Activated CD8-positive, alpha-beta memory T cell treated with anti-CD3 and anti-CD28 coated beads, Interleukin-2, amount 50 U/mL, for 4 hours (primary cell): Measurements from ENCODE around the gene HHAT.
"Not testable (repeated sequence)": the region's sequence is repeated elsewhere in the genome, so short reads cannot be mapped to it uniquely, and the experiment has no call there.

Experiments
- DNase-seq: peaks from one replicate; pipeline ENCODE4 v3.0.0-alpha.2; 2020

HHAT gene

GRCh38 chr1:210654176-210654981 is 325.7 kb downstream of the HHAT start:
- no peak for DNase-seq

- DNase-seq, result no peak
These were observed 326.8 kb downstream of the HHAT start for GRCh38 chr1:210655511-210655910.

- DNase-seq, result no peak
These were observed 329.1 kb downstream of the HHAT start for GRCh38 chr1:210657806-210658205.

- not testable (repeated sequence) for DNase-seq
These were observed 332.8 kb downstream of the HHAT start for GRCh38 chr1:210661520-210661919.

GRCh38 chr1:210662291-210663050 is 333.8 kb downstream of the HHAT start:
- DNase-seq, result no peak

GRCh38 chr1:210663730-210664573 is 335.2 kb downstream of the HHAT start:
- DNase-seq, result no peak

- DNase-seq, result no peak
These were observed 341.2 kb downstream of the HHAT start for GRCh38 chr1:210669951-210670350.

- no peak for DNase-seq
These were observed 345.4 kb downstream of the HHAT start for GRCh38 chr1:210674151-210674550.

- DNase-seq, result no peak
These were observed 347.8 kb downstream of the HHAT start for GRCh38 chr1:210676539-210676938.

- no peak for DNase-seq
These were observed 348.8 kb downstream of the HHAT start for GRCh38 chr1:210677533-210677932.

- no peak for DNase-seq
These were observed 349.6 kb downstream of the HHAT start for GRCh38 chr1:210678306-210678705.

- no peak for DNase-seq
These were observed 352.5 kb downstream of the HHAT start for GRCh38 chr1:210681158-210681557.

- DNase-seq, result no peak
These were observed 354.8 kb downstream of the HHAT start for GRCh38 chr1:210683403-210684047.

GRCh38 chr1:210684466-210685294 is 356.0 kb downstream of the HHAT start:
- no peak for DNase-seq

GRCh38 chr1:210685295-210685650 is 356.6 kb downstream of the HHAT start:
- no peak for DNase-seq

GRCh38 chr1:210686841-210687240 is 358.1 kb downstream of the HHAT start:
- no peak for DNase-seq

GRCh38 chr1:210687582-210688279 is 359.0 kb downstream of the HHAT start:
- DNase-seq, result no peak

GRCh38 chr1:210688512-210689234 is 360.0 kb downstream of the HHAT start:
- DNase-seq, result no peak

- DNase-seq, result no peak
These were observed 361.1 kb downstream of the HHAT start for GRCh38 chr1:210689826-210690225.

- DNase-seq, result no peak
These were observed 361.5 kb downstream of the HHAT start for GRCh38 chr1:210690236-210690635.
